Fibroblast of lung (primary cell): ENCODE results near the gene IRAK1. TPM values are rescaled to one million over a fixed set of nuclear protein-coding genes. Genes with fewer than 3 reads are reported as not detected.

Source experiments
- DNase-seq, 2 donors: peaks; one replicate each; pipeline versions ENCODE4 v3.0.0 to v3.0.0-alpha.2; 2010; ENCODE audit warnings: low read depth in 2 of 2
- H2AFZ ChIP-seq: 2 replicates; pipeline ENCODE4 v1.5.1; 2012; ENCODE audit warnings: low read length, control low read depth, inconsistent platforms
- H3K27ac ChIP-seq: 2 replicates; pipeline ENCODE4 v1.5.1; 2011; ENCODE audit warnings: low read length, control low read depth; ENCODE audit not compliant: insufficient read depth
- H3K27me3 ChIP-seq: 2 replicates; pipeline ENCODE4 v1.5.1; 2011; ENCODE audit warnings: mild to moderate bottlenecking, low read length; ENCODE audit not compliant: control insufficient read depth, insufficient read depth
- H3K36me3 ChIP-seq: 2 replicates; pipeline ENCODE4 v1.5.1; 2011; ENCODE audit warnings: low read length; ENCODE audit not compliant: control insufficient read depth, insufficient read depth
- H3K4me1 ChIP-seq: 2 replicates; pipeline ENCODE4 v1.5.1; 2011; ENCODE audit warnings: low read length; ENCODE audit not compliant: control insufficient read depth, insufficient read depth; ENCODE audit errors: extremely low read depth
- H3K4me2 ChIP-seq: 2 replicates; pipeline ENCODE4 v1.5.1; 2011; ENCODE audit warnings: low read length, control low read depth; ENCODE audit not compliant: insufficient read depth; ENCODE audit errors: extremely low read depth
- H3K4me3 ChIP-seq, 4 experiments: fragments of 200-600 bp in 1 of 4; sonication (generic) in 1 of 4; replicated peaks in 1 of 4; 2 replicates each; pipeline ENCODE4 v1.5.1; 2011 to 2016; ENCODE audit warnings: low read length in 4 of 4, low read depth in 3 of 4, mild to moderate bottlenecking in 3 of 4, control low read depth in 2 of 4, inconsistent platforms in 1 of 4, mixed read lengths in 1 of 4; ENCODE audit not compliant: insufficient read depth in 1 of 4; ENCODE audit errors: control extremely low read depth in 1 of 4
- H3K79me2 ChIP-seq: 2 replicates; pipeline ENCODE4 v1.5.1; 2012; ENCODE audit warnings: mild to moderate bottlenecking, low read length, inconsistent platforms; ENCODE audit not compliant: control insufficient read depth, insufficient read depth
- H3K9ac ChIP-seq: 2 replicates; pipeline ENCODE4 v1.5.1; 2011; ENCODE audit warnings: mild to moderate bottlenecking, low read length, control low read depth; ENCODE audit not compliant: insufficient read depth
- H3K9me3 ChIP-seq: 2 replicates; pipeline ENCODE4 v1.5.1; 2012; ENCODE audit warnings: low read depth, low read length; ENCODE audit not compliant: control insufficient read depth, insufficient read depth
- H4K20me1 ChIP-seq: 2 replicates; pipeline ENCODE4 v1.5.1; 2011; ENCODE audit warnings: low read length; ENCODE audit not compliant: control insufficient read depth, insufficient read depth; ENCODE audit errors: extremely low read depth
- EZH2 ChIP-seq: IDR thresholded peaks from 2 replicates; pipeline ENCODE4 v1.5.1; 2012; ENCODE audit warnings: low read length, control low read depth, mild to moderate bottlenecking; ENCODE audit errors: missing control alignments
- polyA plus RNA-seq, 2 donors: library from polyadenylated mRNA; depleted of rRNA in 1 of 2; stranded (reverse) in 1 of 2; unstranded in 1 of 2; fragments of >200 nt; gene quantifications; 2 replicates each; pipeline ENCODE4 v1.2.1, GENCODE V29; 2011 to 2012; ENCODE audit warnings: missing spikeins in 1 of 2
- total RNA-seq: library from RNA; depleted of rRNA; stranded (reverse); fragments of >200 nt; gene quantifications from 2 replicates; pipeline ENCODE4 v1.2.1, GENCODE V29; 2014
- TF ChIP-seq, protein P1 (sequence below), 2 donors: IDR thresholded peaks in 1 of 2; conservative IDR thresholded peaks in 1 of 2; 1 replicate in 1 of 2; 2 replicates in 1 of 2; pipeline ENCODE4 v1.5.1; 2011 to 2012; ENCODE audit warnings: low read length in 2 of 2, control low read depth in 1 of 2, inconsistent platforms in 1 of 2, low read depth in 1 of 2, mild to moderate bottlenecking in 1 of 2

The IRAK1 gene
- total and polyA plus RNA-seq, 2 donors (not counting 1 experiment from before 2014, with no cell fraction given) = 25.9 to 65.9 TPM

DNA sequence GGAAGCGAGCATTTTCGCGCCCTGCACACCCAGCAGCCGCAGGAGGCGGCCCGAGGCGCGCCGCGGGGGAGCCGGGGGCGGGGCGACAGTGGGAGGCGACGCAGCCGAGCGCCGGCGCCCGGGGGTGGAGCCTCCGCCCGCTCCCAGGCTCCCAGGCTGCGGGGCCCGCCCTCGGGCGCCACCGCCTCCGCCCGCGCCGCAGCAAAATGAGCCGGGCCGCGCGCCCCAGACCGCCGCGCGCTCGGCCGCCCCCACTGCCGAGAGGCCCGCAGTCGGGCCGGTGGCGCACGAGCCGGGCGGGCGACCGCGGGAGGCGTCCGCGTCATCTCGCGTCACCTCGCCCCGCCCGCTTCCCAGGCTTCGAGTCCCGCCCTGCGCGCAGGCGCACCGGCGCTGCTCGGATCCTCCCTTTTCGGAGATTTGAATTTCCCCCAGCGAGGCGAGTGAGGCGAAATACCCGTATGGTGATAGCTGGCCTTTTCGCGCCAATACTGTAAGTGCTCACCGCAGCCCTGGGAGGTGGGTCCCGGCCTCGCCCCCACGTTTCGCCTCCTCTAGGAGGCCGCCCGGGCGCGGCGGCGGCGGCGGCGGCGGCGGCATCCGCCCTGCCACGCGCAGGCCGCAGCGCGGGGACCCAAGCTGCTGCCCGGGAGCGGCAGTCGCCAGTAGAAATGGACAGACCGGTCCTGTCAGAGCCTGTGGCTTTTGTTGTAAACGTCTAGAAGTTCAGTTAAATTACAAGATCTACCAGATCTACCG lies 47.2 kb downstream of the IRAK1 start, which contains the start of gene TMEM187:
TSS of gene TMEM187 (plus strand) at position 387 of the 759 bp plus-strand sequence. CDS start 9,309 bp downstream, outside the sequence.
- Histone ChIP-seq H3K27me3 (no peaks in the 10 kb centered on the region), H3K4me3 (peak within 1 kb of the TSS; percentile 81 to 99 (median 90)), H2AFZ (peak within 1 kb of the TSS; percentile 59), H3K27ac (peak within 1 kb of the TSS; percentile 100), H3K9ac (peak within 1 kb of the TSS; percentile 98), H3K79me2 (peaks cover 43% of the 10 kb centered on the region), H3K4me1 (peaks cover 10% of the 10 kb centered on the region), H3K36me3 (no peaks in the 10 kb centered on the region), H3K9me3 (no peaks in the 10 kb centered on the region), H3K4me2 (peak within 1 kb of the TSS; percentile 96), H4K20me1 (no peaks in the 10 kb centered on the region)
- DNase-seq = peak; percentile 82 to 84
- TF ChIP-seq, protein P1, sequence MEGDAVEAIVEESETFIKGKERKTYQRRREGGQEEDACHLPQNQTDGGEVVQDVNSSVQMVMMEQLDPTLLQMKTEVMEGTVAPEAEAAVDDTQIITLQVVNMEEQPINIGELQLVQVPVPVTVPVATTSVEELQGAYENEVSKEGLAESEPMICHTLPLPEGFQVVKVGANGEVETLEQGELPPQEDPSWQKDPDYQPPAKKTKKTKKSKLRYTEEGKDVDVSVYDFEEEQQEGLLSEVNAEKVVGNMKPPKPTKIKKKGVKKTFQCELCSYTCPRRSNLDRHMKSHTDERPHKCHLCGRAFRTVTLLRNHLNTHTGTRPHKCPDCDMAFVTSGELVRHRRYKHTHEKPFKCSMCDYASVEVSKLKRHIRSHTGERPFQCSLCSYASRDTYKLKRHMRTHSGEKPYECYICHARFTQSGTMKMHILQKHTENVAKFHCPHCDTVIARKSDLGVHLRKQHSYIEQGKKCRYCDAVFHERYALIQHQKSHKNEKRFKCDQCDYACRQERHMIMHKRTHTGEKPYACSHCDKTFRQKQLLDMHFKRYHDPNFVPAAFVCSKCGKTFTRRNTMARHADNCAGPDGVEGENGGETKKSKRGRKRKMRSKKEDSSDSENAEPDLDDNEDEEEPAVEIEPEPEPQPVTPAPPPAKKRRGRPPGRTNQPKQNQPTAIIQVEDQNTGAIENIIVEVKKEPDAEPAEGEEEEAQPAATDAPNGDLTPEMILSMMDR (conservative IDR thresholded peaks at IDR 0.05 in 1 of 2, IDR thresholded peaks at IDR 0.05 in 1 of 2; ENCODE audit: low read depth in 1 of 2, low read length in 2 of 2) = no peak
- no peak for TF ChIP-seq EZH2

DNA sequence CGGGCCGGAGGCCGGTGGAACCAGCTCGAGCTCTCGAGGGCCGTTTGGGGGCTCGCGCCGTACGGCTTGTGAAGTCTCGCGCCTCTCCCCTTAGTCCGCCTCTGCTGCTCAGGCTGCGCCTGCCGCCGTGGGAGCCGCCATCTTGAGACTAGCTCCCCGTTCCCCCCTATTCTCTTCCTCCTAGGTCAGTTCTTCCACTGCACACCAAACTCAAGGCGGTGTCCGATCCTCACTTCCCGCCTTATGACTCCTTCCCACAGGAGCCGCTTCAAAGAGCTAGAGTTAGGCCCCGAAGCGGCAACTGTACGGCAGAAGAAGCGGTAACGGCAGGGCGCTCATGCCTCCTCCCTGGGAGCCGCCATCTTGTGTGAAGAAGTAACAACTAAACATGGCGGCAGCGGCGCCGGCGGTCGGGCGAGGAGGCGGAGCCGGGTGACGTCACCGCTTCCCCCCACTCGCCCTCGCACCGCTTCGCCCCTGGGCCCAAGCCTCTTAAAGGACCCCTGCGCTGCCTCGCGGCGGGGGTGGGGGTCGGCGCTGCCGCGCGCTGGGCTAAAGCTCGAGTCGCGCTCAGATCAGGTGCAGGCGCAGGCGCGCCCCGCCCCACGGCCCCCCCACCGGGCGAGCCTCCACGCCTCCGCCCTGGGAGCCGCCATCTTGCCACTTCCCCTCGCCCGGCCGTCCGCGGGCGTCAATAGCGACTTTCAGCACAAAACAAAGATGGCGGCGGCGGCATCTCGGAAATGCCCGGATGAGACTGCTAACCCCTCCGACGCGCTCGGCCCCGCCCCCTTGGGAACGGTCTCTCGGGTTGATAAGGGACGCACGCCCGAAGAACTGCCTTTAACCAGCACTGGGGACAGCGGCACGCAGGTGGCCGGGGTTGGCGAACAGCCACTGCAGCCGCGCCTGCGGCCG lies 48.0 kb downstream of the IRAK1 start, which contains the start of gene HCFC1:
TSS of gene HCFC1 (minus strand) at position 369 of the 918 bp plus-strand sequence. CDS start 978 bp downstream, outside the sequence.
- Histone ChIP-seq H3K79me2 (peaks cover 52% of the 10 kb centered on the region), H3K4me1 (peaks cover 17% of the 10 kb centered on the region), H3K9me3 (no peaks in the 10 kb centered on the region), H2AFZ (peak within 1 kb of the TSS; percentile 59), H3K9ac (peak within 1 kb of the TSS; percentile 98), H4K20me1 (no peaks in the 10 kb centered on the region), H3K4me2 (peak within 1 kb of the TSS; percentile 96), H3K27me3 (no peaks in the 10 kb centered on the region), H3K36me3 (no peaks in the 10 kb centered on the region), H3K27ac (peak within 1 kb of the TSS; percentile 100), H3K4me3 (peak within 1 kb of the TSS; percentile 81 to 99 (median 90))
- TF ChIP-seq, protein P1 (conservative IDR thresholded peaks at IDR 0.05 in 1 of 2, IDR thresholded peaks at IDR 0.05 in 1 of 2; ENCODE audit: low read depth in 1 of 2, low read length in 2 of 2) = no peak
- TF ChIP-seq EZH2 = no peak
- peak; percentile 85 to 88 for DNase-seq

DNA sequence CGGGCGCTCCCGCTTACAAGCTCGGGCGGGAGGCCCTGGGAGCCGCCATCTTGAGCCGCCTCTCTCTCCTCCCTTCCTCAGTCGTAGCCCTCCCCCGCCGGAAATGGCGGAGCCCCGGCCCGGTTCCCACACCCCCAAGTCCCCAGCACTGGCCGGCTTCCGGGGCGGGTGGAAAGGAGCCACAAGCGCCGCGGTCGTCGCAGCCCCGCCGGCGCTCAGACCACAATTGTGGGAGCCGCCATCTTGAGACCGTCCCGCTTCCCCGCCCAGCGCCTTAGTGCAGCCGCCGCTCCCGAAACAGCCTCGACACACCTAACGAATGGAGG lies 48.6 kb downstream of the IRAK1 start:
- H3K79me2 ChIP-seq = peaks cover 58% of the 10 kb centered on the region
- peak overlapping the region; percentile 98 for H3K9ac ChIP-seq
- H3K36me3 ChIP-seq = no peaks in the 10 kb centered on the region
- peaks cover 21% of the 10 kb centered on the region for H3K4me1 ChIP-seq
- H3K27me3 ChIP-seq = no peaks in the 10 kb centered on the region
- H3K4me3 ChIP-seq = peak overlapping the region; percentile 80 to 99 (median 88)
- H4K20me1 ChIP-seq = no peaks in the 10 kb centered on the region
- DNase-seq = peak; percentile 87 to 88
- H3K4me2 ChIP-seq = peak overlapping the region; percentile 88
- peak overlapping the region; percentile 100 for H3K27ac ChIP-seq
- H3K9me3 ChIP-seq = no peaks in the 10 kb centered on the region
- peak overlapping the region; percentile 59 for H2AFZ ChIP-seq
- TF ChIP-seq, protein P1 (conservative IDR thresholded peaks at IDR 0.05 in 1 of 2, IDR thresholded peaks at IDR 0.05 in 1 of 2; ENCODE audit: low read depth in 1 of 2, low read length in 2 of 2) = no peak
- no peak for TF ChIP-seq EZH2
